GM18511 (cell line): ENCODE results near the gene CCDC85C.
A peak's percentile ranks its signal among the peaks of the same experiment; 100 is the strongest.

Experiments
- ATAC-seq: cut with Tn5 transposase; IDR thresholded peaks from one replicate; pipeline ENCODE4 v1.9.1; 2021; ENCODE audit warnings: mild to moderate bottlenecking, moderate library complexity; ENCODE audit not compliant: unreplicated experiment

CCDC85C gene

DNA sequence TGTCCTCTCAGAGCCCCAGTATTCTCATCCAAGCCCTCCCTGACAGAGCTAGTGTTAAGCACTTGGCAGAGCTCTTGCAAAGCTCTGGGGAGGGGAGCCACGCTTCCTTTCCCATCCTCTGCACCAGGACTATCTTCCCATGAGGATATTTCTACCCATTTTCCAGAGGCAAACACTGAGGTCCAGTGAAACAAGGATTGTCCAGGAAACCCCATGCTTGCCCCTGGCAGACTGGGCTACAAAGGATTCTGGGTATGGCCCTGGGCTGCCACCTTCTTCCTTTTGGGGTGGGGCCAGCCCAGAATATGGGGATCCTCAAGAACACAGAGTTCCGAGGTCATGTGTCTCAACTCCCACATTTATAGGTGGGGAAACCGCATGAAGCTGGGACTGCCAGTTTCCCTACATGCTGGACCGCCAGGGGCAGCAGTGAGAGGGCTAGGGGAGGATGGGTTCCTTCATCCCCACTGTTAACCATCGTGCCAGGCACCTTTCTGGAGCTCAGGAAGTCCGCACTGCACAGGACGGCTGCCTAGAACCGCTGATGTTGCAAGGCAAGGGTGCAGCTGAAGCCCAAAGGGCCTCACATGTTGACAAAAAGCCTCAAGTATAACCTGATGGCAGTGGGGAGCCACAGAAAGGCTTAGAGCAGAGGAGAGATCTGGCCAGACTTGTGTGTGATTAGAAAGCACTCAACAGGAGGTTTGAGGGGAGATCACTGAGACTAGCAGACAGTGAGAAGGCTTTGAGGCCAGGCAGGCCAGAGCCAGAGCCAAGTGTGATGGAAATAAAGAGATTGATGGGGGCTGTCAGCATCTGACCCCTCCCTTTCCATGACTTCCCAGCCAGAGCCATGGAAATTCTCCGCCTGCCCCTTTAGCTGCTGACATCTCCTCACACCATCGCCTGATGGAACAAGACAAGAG lies 5.5 kb upstream of the CCDC85C start:
- no peak for ATAC-seq

DNA sequence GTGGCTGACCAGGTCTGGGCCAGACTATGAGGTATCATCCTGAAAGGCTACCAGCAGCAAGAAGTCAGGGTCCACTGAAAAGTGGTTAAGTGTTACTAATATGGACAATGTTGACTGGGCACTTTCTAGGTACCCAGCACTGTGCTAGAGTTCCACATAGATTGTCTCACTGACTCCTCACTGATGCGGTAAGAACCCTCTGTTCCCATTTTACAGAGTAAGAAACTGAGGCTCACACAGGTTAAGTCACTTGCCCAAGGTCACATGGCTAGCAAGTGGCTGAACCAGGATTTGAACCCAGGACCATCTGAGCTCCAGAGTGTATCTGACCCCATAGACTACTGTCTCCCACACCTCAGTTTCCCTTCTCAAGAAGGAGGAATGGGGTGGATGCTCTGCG lies 4.6 kb upstream of the CCDC85C start:
- ATAC-seq, result no peak

DNA sequence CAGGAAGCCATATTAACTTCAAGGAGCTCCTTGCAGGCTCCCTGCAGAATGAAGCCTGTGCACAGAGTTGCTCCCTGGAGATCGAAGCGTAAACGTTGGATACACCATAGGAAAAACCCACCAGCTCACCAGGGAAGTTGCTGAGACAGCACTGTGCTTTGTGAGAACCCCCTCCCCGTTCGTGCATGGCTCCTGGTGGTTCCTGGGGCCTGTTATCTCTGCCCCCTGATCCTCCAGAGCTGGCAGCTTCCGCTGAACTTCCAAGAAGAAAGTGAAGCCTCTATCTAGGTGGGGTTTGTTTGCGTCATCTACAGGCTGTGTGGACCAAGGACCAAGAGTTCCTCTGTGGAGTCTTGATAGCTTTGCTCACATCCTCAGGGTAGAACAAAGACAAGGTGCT lies 2.4 kb upstream of the CCDC85C start:
- no peak for ATAC-seq

DNA sequence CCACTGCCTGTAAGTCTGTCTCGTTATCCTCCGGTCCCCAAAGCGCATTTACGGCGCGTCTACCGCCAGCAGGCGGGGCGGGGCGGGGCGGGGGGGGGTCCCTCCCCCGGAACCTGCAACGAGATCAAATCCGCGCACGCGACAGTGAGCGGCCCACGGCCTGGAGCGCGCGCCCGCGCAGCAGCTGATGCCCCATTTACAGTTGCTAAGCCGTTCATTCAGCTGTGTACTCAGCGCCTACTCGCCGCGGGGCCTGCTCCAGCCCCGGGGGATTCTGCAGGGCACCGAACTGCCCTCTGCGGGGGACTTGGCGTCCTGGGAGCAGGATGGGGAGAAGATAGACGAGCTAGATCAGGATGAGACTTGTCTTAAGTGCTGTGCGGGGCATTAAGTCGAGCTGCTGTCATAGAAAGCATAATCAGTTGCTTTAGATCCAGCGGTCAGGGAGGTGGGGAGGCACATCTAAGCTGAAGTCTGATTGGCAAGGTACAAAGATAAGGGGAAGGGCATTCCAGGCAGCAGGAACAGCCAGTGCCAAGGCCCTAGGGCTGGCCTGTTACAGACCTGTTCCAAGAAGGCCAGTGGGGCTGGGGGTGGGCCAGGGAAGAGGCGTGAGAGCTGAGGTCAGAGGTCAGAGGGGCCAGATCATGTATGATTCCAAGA lies 1.4 kb upstream of the CCDC85C start:
- peak; percentile 37 for ATAC-seq

GRCh38 chr14:99604766-99605298 lies 825 bp upstream of the CCDC85C start:
- ATAC-seq, result peak; percentile 36

DNA sequence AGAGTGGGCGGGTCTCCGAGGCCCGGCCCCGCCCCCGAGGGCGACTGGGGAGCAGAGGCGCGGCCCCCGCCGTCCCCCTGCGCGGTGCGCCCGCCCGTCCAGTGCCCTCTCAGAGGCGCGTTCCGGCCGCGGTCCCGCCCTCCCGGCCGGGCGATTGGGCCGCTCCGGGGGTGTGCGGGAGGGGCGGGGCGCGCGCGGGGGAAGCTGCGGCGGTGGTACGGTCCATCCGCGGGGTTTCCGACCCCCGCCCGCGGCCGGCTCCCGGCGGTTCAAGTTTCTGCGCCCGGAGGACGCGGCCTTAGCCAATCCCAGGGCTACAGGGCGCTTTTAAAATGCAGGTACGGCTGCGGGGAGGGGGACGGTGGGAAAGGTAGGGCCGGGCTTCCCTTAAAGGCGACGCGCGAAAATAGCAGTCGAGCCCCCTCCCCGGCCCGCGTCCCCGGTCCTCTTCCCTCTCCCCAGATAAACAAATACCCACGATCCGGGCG lies 315 bp upstream of the CCDC85C start:
- peak; percentile 88 for ATAC-seq

DNA sequence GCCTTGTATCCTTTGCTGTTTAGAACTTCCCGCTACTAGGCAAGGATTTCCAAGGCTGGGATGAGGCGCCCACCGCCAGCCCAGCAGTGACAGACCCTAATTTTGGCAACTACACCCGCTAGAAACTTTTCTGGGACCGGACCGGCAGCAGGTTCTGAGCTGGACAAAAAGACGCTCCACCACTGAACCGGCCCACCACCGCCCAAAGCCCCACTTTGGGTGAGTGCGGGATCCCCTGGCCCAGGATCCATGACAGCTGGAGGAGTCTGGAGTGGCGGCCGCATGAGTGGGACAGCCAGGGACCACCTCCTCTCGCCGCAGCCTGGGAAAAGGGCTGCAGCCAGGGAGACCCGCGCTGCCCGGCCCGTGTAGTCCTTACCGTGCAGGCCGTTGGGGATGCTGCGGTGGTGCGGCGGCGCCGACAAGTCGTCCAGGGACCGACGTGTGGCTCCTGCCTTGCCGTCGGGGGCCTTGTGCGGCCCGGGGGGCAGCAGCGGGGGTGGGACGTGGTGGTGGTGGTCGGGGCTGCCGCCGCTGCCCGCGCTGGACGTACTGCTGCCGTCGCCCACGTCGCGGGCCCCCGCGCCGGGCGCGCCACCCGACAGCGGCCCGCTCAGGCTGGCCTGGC lies 1.1 kb downstream of the CCDC85C start:
- ATAC-seq, result no peak

- ATAC-seq, result no peak
These were observed 1.8 kb downstream of the CCDC85C start for GRCh38 chr14:99602054-99602787.

DNA sequence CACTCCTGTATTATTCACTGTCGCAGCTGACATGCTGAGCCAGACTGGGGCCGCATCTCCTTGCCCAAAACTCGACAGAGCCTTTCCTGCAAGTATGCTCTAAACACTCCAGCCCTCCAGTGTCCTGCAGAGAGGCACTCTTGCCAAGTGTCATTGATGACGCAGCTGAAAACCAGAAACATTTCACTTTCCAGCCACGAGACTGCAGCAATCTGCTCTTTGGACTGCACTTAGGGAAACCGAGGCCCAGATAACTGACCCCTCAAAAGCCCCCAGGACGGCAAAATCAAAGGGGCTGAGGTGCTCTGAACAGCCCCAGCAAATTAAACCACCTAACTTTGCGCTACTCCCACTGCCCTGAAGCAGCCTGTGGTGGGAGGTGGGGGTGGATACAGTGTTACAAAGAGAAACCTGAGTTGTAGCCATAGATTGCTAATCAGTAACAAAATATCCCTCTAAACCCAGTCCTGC lies 2.6 kb downstream of the CCDC85C start:
- no peak for ATAC-seq

- no peak for ATAC-seq
These were observed 3.6 kb downstream of the CCDC85C start for GRCh38 chr14:99600232-99600888.

DNA sequence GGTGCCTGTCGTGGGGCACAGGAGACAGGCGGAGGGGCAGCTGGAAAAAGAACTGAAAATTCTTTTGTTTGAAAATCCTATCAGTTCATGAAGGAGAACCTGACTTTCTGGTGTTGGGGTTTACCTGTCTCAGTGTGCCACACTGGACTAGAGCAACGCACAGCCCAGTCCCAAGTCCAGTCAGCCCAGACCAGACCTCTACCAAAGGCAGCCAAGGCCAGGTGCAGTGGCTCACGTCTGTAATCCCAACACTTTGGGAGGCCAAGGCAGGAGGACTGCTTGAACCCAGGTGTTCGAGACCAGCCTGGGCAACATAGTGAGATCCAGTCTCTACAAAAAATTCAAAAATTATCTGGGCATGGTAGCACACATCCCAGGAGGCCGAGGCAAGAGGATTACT lies 4.6 kb downstream of the CCDC85C start:
- no peak for ATAC-seq

DNA sequence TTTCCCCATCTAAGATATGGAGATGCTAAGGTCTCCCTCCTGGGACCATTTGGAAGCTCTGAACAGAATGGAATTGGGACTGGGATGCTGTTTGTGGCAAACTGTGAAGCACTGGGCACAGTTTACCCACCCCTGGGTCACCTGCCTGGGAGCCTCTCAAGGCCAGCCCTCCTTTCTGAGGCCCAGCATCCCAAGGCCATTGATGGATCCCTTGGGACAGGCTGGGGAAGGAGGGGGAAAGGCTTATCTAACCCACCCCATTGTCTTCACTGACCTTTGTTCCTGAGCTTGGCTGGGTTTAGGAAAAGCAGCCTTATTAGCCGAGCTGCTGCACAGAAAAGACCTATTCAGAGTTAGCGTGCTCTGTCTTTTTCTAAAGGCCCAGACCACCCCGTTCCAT lies 5.2 kb downstream of the CCDC85C start:
- ATAC-seq, result no peak

DNA sequence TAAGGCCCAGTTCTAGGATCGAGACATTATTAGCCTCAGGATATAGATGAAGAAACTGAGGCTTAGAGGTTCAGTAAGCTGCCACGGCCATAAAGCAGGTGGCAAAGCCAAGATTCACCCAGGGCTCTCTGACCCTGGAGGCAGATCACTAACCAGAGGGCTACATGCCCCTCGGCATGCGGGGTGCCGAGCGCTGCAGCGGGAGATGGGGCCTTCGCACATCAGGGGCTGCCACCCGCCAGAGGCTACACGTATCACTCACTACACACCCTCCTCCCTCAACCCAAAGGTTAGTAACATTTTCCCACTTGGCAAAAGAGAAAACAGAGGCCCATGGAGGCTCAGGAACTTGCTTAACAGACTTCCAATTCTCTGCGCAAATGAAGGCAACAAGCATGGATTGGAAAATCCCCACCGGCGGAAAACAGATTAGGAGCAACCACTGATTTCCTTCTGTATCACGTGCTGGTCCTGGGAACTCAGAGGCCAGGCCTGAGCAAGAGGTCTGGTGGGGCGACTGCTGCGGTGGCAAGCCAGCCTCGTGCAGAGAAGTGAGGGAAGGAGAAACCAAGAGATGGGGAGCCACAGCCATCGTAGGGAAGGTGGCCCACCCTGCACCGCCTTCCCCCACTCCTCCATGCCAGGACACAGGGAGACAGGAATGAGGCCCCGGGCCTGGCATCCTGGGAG lies 6.0 kb downstream of the CCDC85C start:
- no peak for ATAC-seq

- no peak for ATAC-seq
These were observed 7.2 kb downstream of the CCDC85C start for GRCh38 chr14:99596772-99597171.

GRCh38 chr14:99596071-99596627 lies 7.9 kb downstream of the CCDC85C start:
- ATAC-seq, result no peak

DNA sequence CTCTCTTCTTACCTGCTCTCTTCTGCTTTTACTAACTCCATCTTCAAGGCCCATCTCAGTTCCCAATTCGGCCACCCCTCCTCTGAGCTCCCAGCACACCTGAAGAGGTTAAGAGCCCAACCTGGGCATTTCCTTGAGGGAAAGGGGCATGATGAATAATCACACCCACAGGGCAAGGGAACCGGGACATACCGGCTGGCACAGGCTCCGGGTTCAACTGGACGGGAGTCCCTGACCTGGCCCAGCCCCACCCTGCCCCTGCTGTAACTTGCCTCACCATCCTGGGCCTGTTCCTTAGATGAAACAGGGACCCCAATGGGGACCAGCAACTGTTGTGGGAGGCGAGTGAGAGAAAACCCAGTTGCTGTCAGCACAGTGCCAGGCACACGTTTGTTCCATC lies 8.5 kb downstream of the CCDC85C start:
- ATAC-seq, result no peak

DNA sequence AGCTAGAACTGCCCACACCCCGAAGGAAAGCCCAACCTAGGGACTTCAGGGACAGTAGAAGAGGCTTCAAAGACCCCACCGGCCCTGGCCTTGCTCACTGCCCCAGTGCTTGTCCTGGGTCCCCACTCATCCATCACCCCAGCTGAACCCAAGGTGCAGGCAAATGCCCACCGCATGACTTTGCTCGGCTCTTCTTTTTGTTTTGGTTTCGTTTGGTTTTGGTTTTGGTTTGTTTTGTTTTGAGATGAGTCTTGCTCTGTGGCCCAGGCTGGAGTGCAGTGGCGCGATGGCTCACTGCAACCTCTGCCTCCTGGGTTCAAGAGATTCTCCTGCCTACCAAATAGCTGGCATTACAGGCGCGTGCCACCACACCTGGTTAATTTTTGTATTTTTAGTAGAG lies 9.0 kb downstream of the CCDC85C start:
- peak; percentile 96 for ATAC-seq

DNA sequence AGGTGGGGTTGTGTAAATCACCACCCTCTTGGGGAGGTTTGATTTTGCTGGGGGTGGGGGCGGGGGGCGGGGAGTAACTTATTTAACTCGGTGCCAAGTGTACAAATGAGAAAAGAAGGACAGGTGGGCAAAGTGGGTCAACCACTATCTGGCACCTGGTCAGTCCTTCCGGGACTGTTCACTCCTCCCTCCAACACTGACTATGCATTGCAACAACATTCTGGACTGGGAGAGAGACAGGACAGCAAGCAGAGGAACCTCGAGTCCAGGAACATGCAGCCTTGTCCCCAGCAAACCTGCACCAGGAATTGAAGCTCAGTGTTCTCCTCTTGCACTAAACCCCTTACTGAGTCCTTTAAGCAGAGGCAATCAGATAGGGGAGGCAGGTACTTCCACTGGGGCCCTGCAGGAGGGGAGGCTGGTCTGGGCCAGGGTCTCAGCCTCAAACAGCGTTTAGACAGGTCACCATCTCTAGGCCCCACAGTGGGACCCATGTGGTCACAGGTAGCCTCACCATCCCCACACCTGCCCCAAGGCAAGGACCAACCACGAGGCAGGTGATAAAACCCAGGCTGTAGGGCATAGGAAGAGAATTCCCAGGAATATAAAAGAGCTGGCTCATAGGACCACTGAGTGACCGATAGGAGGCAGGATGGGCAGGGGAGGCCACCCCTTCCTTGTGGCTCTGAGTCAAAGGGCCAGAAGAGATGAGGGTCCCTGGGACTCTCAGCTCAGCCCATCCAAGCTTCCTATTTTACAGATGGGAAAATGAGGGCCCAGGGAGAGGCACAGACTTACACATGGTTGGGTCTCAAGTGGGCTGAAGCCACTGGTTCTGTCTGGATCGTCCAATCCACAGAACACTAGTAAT lies 9.8 kb downstream of the CCDC85C start:
- ATAC-seq, result no peak
